K562 (cell line): ENCODE measurements around the gene PPP4R3A. TPM values are rescaled to one million over a fixed set of nuclear protein-coding genes. Genes with fewer than 3 reads are reported as not detected.

Experiments used
- ATAC-seq: fragments of 200-7000 bp; cut with Tn5 transposase; 3 replicates; pipeline ENCODE4 v1.9.1; 2020; ENCODE audit warnings: moderate library complexity
- BruUV-seq: library from RNA; stranded (reverse); fragments of 400-500 nt; replicated peaks from 2 replicates; lab custom pipeline; 2021; lab: Mats Ljungman, UMichigan
- CTCF ChIA-PET: fragments of 300-600 bp; formaldehyde crosslinking; extraction: SDS; loops from one replicate; lab custom pipeline; 2021; ENCODE audit warnings: low intra/inter-chr PET ratio; lab: Yijun Ruan, JAX
- POLR2A ChIA-PET: fragments of 300-600, 350-650 bp; sonication (Branson Sonifier 250); formaldehyde crosslinking; extraction: SDS; loops from one replicate; lab custom pipeline; 2021; ENCODE audit warnings: antibody characterized with exemption, inconsistent platforms; lab: Yijun Ruan, JAX
- DNase-seq, 4 experiments: peaks; one replicate each; pipeline versions ENCODE4 v3.0.0 to v3.0.0-alpha.2; 2011 to 2018; ENCODE audit warnings: low spot score in 3 of 4, mixed read lengths in 3 of 4; ENCODE audit errors: extremely low read depth in 1 of 4
- FAIRE-seq: peaks from 2 replicates; lab custom pipeline; 2011; peaks lifted over from hg19 to GRCh38; lab: Jason Lieb, UNC
- H2AFZ ChIP-seq: 2 replicates; pipeline ENCODE4 v1.6.0; 2011; ENCODE audit warnings: low read depth, low read length, control low read depth, inconsistent platforms
- H3K27ac ChIP-seq: fragments of 200-600 bp; 3 replicates; pipeline ENCODE4 v1.8.0; 2011; ENCODE audit warnings: low read depth, mild to moderate bottlenecking, control low read depth, inconsistent platforms, low read length, moderate library complexity, mixed read lengths; ENCODE audit errors: extremely low read depth
- H3K27me3 ChIP-seq, 2 experiments: fragments of 300-600 bp in 1 of 2; 2 replicates in 1 of 2; 3 replicates in 1 of 2; pipeline versions ENCODE4 v1.6.0 to v1.8.0; 2011; ENCODE audit warnings: inconsistent platforms in 2 of 2, low read length in 2 of 2, mild to moderate bottlenecking in 1 of 2, mixed read lengths in 1 of 2, moderate library complexity in 1 of 2; ENCODE audit not compliant: control insufficient read depth in 2 of 2, insufficient read depth in 2 of 2
- H3K36me3 ChIP-seq: fragments of 300-600 bp; 3 replicates; pipeline ENCODE4 v1.8.0; 2011; ENCODE audit warnings: mild to moderate bottlenecking, low read length, inconsistent platforms; ENCODE audit not compliant: control insufficient read depth, insufficient read depth
- H3K4me1 ChIP-seq, 2 experiments: fragments of 200-600 bp in 1 of 2; replicated peaks in 1 of 2; 2 replicates in 1 of 2; 3 replicates in 1 of 2; pipeline versions ENCODE4 v1.5.1 to v1.8.0; 2011; ENCODE audit warnings: inconsistent platforms in 2 of 2, low read length in 2 of 2, mild to moderate bottlenecking in 1 of 2, mixed read lengths in 1 of 2, moderate library complexity in 1 of 2; ENCODE audit not compliant: control insufficient read depth in 2 of 2, insufficient read depth in 2 of 2
- H3K4me2 ChIP-seq: 2 replicates; pipeline ENCODE4 v1.6.1; 2011; ENCODE audit warnings: low read length, control low read depth, inconsistent platforms, mixed read lengths; ENCODE audit not compliant: insufficient read depth
- H3K4me3 ChIP-seq: fragments of 200-600 bp; sonication (generic), shearing (Covaris generic); 2 replicates; pipeline ENCODE4 v1.5.1; 2016; ENCODE audit warnings: control low read depth, inconsistent platforms
- H3K79me2 ChIP-seq: fragments of 200-600 bp; 3 replicates; pipeline ENCODE4 v1.8.0; 2011; ENCODE audit warnings: low read length, inconsistent platforms; ENCODE audit not compliant: control insufficient read depth, insufficient read depth
- H3K9ac ChIP-seq, 2 experiments: 2 replicates each; pipeline versions ENCODE4 v1.6.0 to v1.6.1; 2011; ENCODE audit warnings: low read depth in 2 of 2, low read length in 2 of 2, control low read depth in 1 of 2, inconsistent platforms in 1 of 2, mild to moderate bottlenecking in 1 of 2, mixed read lengths in 1 of 2; ENCODE audit not compliant: insufficient read depth in 1 of 2
- H3K9me1 ChIP-seq: one replicate; pipeline ENCODE4 v1.6.0; 2011; ENCODE audit warnings: inconsistent platforms, mild to moderate bottlenecking, low read length, moderate library complexity; ENCODE audit not compliant: control insufficient read depth, insufficient read depth
- H3K9me3 ChIP-seq: replicated peaks from 2 replicates; pipeline ENCODE4 v1.5.1; 2011; ENCODE audit warnings: low read depth, low read length, inconsistent platforms; ENCODE audit not compliant: control insufficient read depth, insufficient read depth
- H4K20me1 ChIP-seq: replicated peaks from 2 replicates; pipeline ENCODE4 v1.6.1; 2011; ENCODE audit warnings: low read length, inconsistent platforms, mixed read lengths; ENCODE audit not compliant: control insufficient read depth, insufficient read depth
- ADNP ChIP-seq: fragments of 200-800 bp; sonication (Bioruptor generic); IDR thresholded peaks from 2 replicates; pipeline ENCODE4 v1.6.1; 2016; ENCODE audit warnings: missing genetic modification characterization, missing compliant biosample characterization
- ARID4B ChIP-seq: sonication (generic); formaldehyde crosslinking; IDR thresholded peaks from 2 replicates; pipeline ENCODE4 v1.8.0; 2022; ENCODE audit warnings: mild to moderate bottlenecking, missing genetic modification reagents
- ATF6 ChIP-seq: sonication (generic); formaldehyde crosslinking; IDR thresholded peaks from 2 replicates; pipeline ENCODE4 v1.4.0; 2020; ENCODE audit warnings: mild to moderate bottlenecking, missing genetic modification reagents
- E2F3 ChIP-seq: fragments of 250-450 bp; sonication (Bioruptor Pico); IDR thresholded peaks from 2 replicates; pipeline ENCODE4 v1.4.0; 2020; ENCODE audit warnings: mild to moderate bottlenecking
- MTA3 ChIP-seq: fragments of 450-650 bp; formaldehyde crosslinking; IDR thresholded peaks from 2 replicates; pipeline ENCODE4 v1.6.1; 2017; ENCODE audit warnings: mild to moderate bottlenecking, borderline replicate concordance
- PRMT5 ChIP-seq: sonication (generic); formaldehyde crosslinking; IDR thresholded peaks from 2 replicates; pipeline ENCODE4 v1.5.0; 2020; ENCODE audit warnings: missing genetic modification reagents
- VEZF1 ChIP-seq: fragments of 200-800 bp; sonication (Bioruptor generic); IDR thresholded peaks from 2 replicates; pipeline ENCODE4 v1.6.1; 2017; ENCODE audit warnings: missing genetic modification characterization, missing compliant biosample characterization
- XRCC4 ChIP-seq: IDR thresholded peaks from one replicate; pipeline ENCODE4 v1.6.1; 2011; ENCODE audit not compliant: insufficient read depth, insufficient read length; ENCODE audit errors: extremely low read depth
- ZBTB34 ChIP-seq: fragments of 250-450 bp; sonication (Bioruptor Pico); IDR thresholded peaks from 2 replicates; pipeline ENCODE4 v1.8.0; 2021; ENCODE audit warnings: mild to moderate bottlenecking, moderate library complexity
- ZFP1 ChIP-seq: fragments of 450-650 bp; formaldehyde crosslinking; IDR thresholded peaks from 2 replicates; pipeline ENCODE4 v1.4.0; 2020; ENCODE audit warnings: mild to moderate bottlenecking, mixed read lengths
- ZNF436 ChIP-seq: fragments of 250-450, 450-650 bp; sonication (Bioruptor Pico); formaldehyde crosslinking; IDR thresholded peaks from 2 replicates; pipeline ENCODE4 v1.7.0; 2020; ENCODE audit warnings: mild to moderate bottlenecking
- WGBS: fragments of 100-300 bp; shearing (Covaris generic); methylation state at CpG from one replicate; pipeline ENCODE4 v1.1.6; 2016; ENCODE audit warnings: low coverage, mixed read lengths; ENCODE audit not compliant: insufficient coverage; ENCODE audit errors: missing lambda C conversion rate; 5-methylcytosine and 5-hydroxymethylcytosine counted together
- in situ Hi-C: fragments of 300-500 bp; cut with MboI; formaldehyde crosslinking; loops from 4 replicates; pipeline ENCODE4 v1.15.0; 2018; ENCODE audit warnings: inconsistent platforms, mixed read lengths
- intact Hi-C: fragments of 100-400 bp; cut with micrococcal nuclease; formaldehyde crosslinking; loops from 2 replicates; pipeline ENCODE4 v1.14.2; 2022
- polyA plus RNA-seq, 8 experiments: library from polyadenylated mRNA; depleted of rRNA in 4 of 8; stranded (reverse) in 5 of 8; unstranded in 3 of 8; fragments of >200 nt; fragmentation: Nextera tagmentation in 2 of 8; fragmentation: Illumina TruSeq in 1 of 8; extraction: Ambion mirVana in 2 of 8; extraction: Trizol in 1 of 8; gene quantifications; 2 replicates each; pipeline versions ENCODE4 v1.2.1 to v1.2.3, GENCODE V29; 2011 to 2014; ENCODE audit warnings: inconsistent platforms in 1 of 8, missing spikeins in 1 of 8
- total RNA-seq, 7 experiments: library from RNA; depleted of rRNA in 6 of 7; stranded (reverse); fragments of >200 nt in 6 of 7; fragmentation: Illumina TruSeq in 2 of 7; extraction: Trizol in 2 of 7; gene quantifications; 2 replicates each; pipeline versions ENCODE4 v1.2.1 to v1.2.3, GENCODE V29; 2011 to 2021; ENCODE audit warnings: low replicate concordance in 1 of 7

PPP4R3A gene
- total and polyA plus RNA-seq, 9 of the 15 experiments (the other 6 are each of a cell fraction or from before 2014, with no cell fraction given) = 9.5 to 54.9 (median 44.9) TPM

GRCh38 chr14:91470216-91470615 lies 39.9 kb downstream of the PPP4R3A start:
- whole genome bisulfite sequencing = 42% methylated on average over 2 of the region's 2 CpGs
- H3K4me3 ChIP-seq = no peak overlapping the region
- H2AFZ ChIP-seq = no peak overlapping the region
- no peaks in the 10 kb centered on the region for H3K9me3 ChIP-seq
- no peak overlapping the region for H3K9ac ChIP-seq
- peaks cover 80% of the 10 kb centered on the region for H3K36me3 ChIP-seq
- ChIA-PET POLR2A (no interaction called here), CTCF (no interaction called here)
- ATAC-seq (no peak), DNase-seq (no peak), FAIRE-seq (no peak)
- H3K27me3 ChIP-seq = no peaks in the 10 kb centered on the region
- BruUV-seq = no TSS peak
- intact Hi-C loops (no loop called here), in situ Hi-C loops (no loop called here)
- H4K20me1 ChIP-seq = no peaks in the 10 kb centered on the region
- no peaks in the 10 kb centered on the region for H3K4me1 ChIP-seq
- no peaks in the 10 kb centered on the region for H3K79me2 ChIP-seq
- no peak for TF ChIP-seq ARID4B (CRISPR knock-in tag)
- no peak for TF ChIP-seq E2F3
- no peak for TF ChIP-seq ADNP (tag)
- no peak for TF ChIP-seq PRMT5 (CRISPR knock-in tag)
- TF ChIP-seq ZFP1 (CRISPR knock-in tag) = no peak
- no peak for TF ChIP-seq ATF6 (CRISPR knock-in tag)
- no peak for TF ChIP-seq ZBTB34 (CRISPR knock-in tag)
- no peak for TF ChIP-seq ZNF436 (CRISPR knock-in tag)
- no peak for TF ChIP-seq XRCC4
- TF ChIP-seq MTA3 = no peak
- TF ChIP-seq VEZF1 = no peak
- no peak overlapping the region for H3K4me2 ChIP-seq
- no peaks in the 10 kb centered on the region for H3K9me1 ChIP-seq
- no peak overlapping the region for H3K27ac ChIP-seq
